Nephron (organoid): ENCODE measurements around the gene RTRAF.
A peak's percentile ranks its signal among the peaks of the same experiment; 100 is the strongest.

Experiments used
- H3K27ac Mint-ChIP-seq, 3 experiments: 2 replicates each; pipeline ENCODE4 v1.8.0; 2020; ENCODE audit warnings: mixed read lengths in 3 of 3, mild to moderate bottlenecking in 2 of 3, moderate library complexity in 1 of 3
- H3K27me3 Mint-ChIP-seq: 2 replicates; pipeline ENCODE4 v1.8.0; 2021; ENCODE audit warnings: low read depth, mild to moderate bottlenecking, moderate library complexity, mixed read lengths
- H3K36me3 Mint-ChIP-seq: 2 replicates; pipeline ENCODE4 v1.8.0; 2020; ENCODE audit warnings: low read depth, mixed read lengths
- H3K4me1 Mint-ChIP-seq: 2 replicates; pipeline ENCODE4 v1.8.0; 2020; ENCODE audit warnings: mixed read lengths
- H3K4me3 Mint-ChIP-seq, 3 experiments: 2 replicates each; pipeline ENCODE4 v1.8.0; 2020; ENCODE audit warnings: mild to moderate bottlenecking in 3 of 3, mixed read lengths in 3 of 3, moderate library complexity in 2 of 3
- H3K9me3 Mint-ChIP-seq: 2 replicates; pipeline ENCODE4 v1.8.0; 2020; ENCODE audit warnings: mixed read lengths
- CTCF ChIP-seq, 3 experiments: fragments of 200-600 bp; sonication (generic); IDR thresholded peaks; one replicate each; pipeline ENCODE4 v1.5.0; 2021; ENCODE audit warnings: antibody characterized with exemption in 3 of 3; ENCODE audit not compliant: unreplicated experiment in 3 of 3

RTRAF gene

GRCh38 chr14:52042371-52043289 is 53.3 kb downstream of the RTRAF start:
- Mint-ChIP-seq H3K27me3 (peaks cover 4% of the 10 kb centered on the region), H3K4me3 (no peak overlapping the region), H3K36me3 (peaks cover 37% of the 10 kb centered on the region), H3K4me1 (peaks cover 36% of the 10 kb centered on the region), H3K27ac (no peak overlapping the region), H3K9me3 (no peaks in the 10 kb centered on the region)
- no peak for TF ChIP-seq CTCF (IDR thresholded peaks at IDR 0.05; ENCODE audit: unreplicated experiment in 3 of 3)

GRCh38 chr14:52043690-52044089 is 54.3 kb downstream of the RTRAF start:
- peaks cover 41% of the 10 kb centered on the region for H3K4me1 Mint-ChIP-seq
- no peaks in the 10 kb centered on the region for H3K9me3 Mint-ChIP-seq
- peak overlapping the region in 1 of 3 experiments; percentile 74 for H3K27ac Mint-ChIP-seq
- peaks cover 30% of the 10 kb centered on the region for H3K36me3 Mint-ChIP-seq
- H3K4me3 Mint-ChIP-seq: no peak overlapping the region
- H3K27me3 Mint-ChIP-seq: peaks cover 4% of the 10 kb centered on the region
- peak; percentile 52 to 58 (median 55) for TF ChIP-seq CTCF (IDR thresholded peaks at IDR 0.05; ENCODE audit: unreplicated experiment in 3 of 3)

GRCh38 chr14:52044791-52045522 is 55.6 kb downstream of the RTRAF start:
- H3K4me3 Mint-ChIP-seq: no peak overlapping the region
- no peak for TF ChIP-seq CTCF (IDR thresholded peaks at IDR 0.05; ENCODE audit: unreplicated experiment in 3 of 3)

GRCh38 chr14:52046376-52046917 is 57.1 kb downstream of the RTRAF start:
- H3K27ac Mint-ChIP-seq: peak overlapping the region in 2 of 3 experiments; percentile 8 to 44
- H3K4me3 Mint-ChIP-seq: no peak overlapping the region
- no peaks in the 10 kb centered on the region for H3K9me3 Mint-ChIP-seq
- H3K36me3 Mint-ChIP-seq: peaks cover 17% of the 10 kb centered on the region
- H3K27me3 Mint-ChIP-seq: peaks cover 4% of the 10 kb centered on the region
- no peak for TF ChIP-seq CTCF (IDR thresholded peaks at IDR 0.05; ENCODE audit: unreplicated experiment in 3 of 3)
- peaks cover 68% of the 10 kb centered on the region for H3K4me1 Mint-ChIP-seq

More at GRCh38 chr14:52044791-52045522, 55.6 kb downstream of the RTRAF start:
- Mint-ChIP-seq H3K27me3 (peaks cover 4% of the 10 kb centered on the region), H3K9me3 (no peaks in the 10 kb centered on the region), H3K4me1 (peaks cover 54% of the 10 kb centered on the region), H3K27ac (no peak overlapping the region), H3K36me3 (peaks cover 29% of the 10 kb centered on the region)

- H3K9me3 Mint-ChIP-seq: no peaks in the 10 kb centered on the region
- peaks cover 82% of the 10 kb centered on the region for H3K4me1 Mint-ChIP-seq
- H3K4me3 Mint-ChIP-seq: no peak overlapping the region
- TF ChIP-seq CTCF (IDR thresholded peaks at IDR 0.05; ENCODE audit: unreplicated experiment in 3 of 3): no peak
- peaks cover 4% of the 10 kb centered on the region for H3K27me3 Mint-ChIP-seq
- H3K27ac Mint-ChIP-seq: peak overlapping the region in 2 of 3 experiments; percentile 69 to 91
- peaks cover 20% of the 10 kb centered on the region for H3K36me3 Mint-ChIP-seq
Observed at GRCh38 chr14:52048116-52048515, 58.8 kb downstream of the RTRAF start.
